Measurements from ENCODE around the gene RABGGTB.

GRCh38 chr1:75797606-75798216 is 11.7 kb downstream of the RABGGTB start:
- TF ChIP-seq CTCF (IDR thresholded peaks at IDR 0.05), result no peak
- TF ChIP-seq POLR2AphosphoS5 (IDR thresholded peaks at IDR 0.05), result no peak
- TF ChIP-seq EP300 (IDR thresholded peaks at IDR 0.05), result no peak
- no peak for TF ChIP-seq POLR2A (IDR thresholded peaks at IDR 0.05)

All from gastroesophageal sphincter (tissue), 3 donors.